CD4-positive, alpha-beta memory T cell (primary cell): ENCODE measurements around the gene WNT5A. TPM values are rescaled to one million over a fixed set of nuclear protein-coding genes. Genes with fewer than 3 reads are reported as not detected.

Experiments
- CTCF ChIA-PET: fragments of 350-600 bp; sonication (Branson Sonifier 250); formaldehyde crosslinking; loops from one replicate; lab custom pipeline; 2021; ENCODE audit warnings: inconsistent platforms; ENCODE audit not compliant: partially characterized antibody; lab: Charles Lee
- POLR2A ChIA-PET: fragments of 350-600 bp; sonication (Branson Sonifier 250); formaldehyde crosslinking; loops from one replicate; lab custom pipeline; 2021; ENCODE audit not compliant: partially characterized antibody; lab: Charles Lee
- DNase-seq, 5 donors: peaks; one replicate each; pipeline versions ENCODE4 v3.0.0 to v3.0.0-alpha.2; 2020 to 2022; ENCODE audit warnings: mixed read lengths in 1 of 5
- H3K27ac ChIP-seq: one replicate; pipeline ENCODE4 v1.7.0; 2013; ENCODE audit warnings: low read depth, low read length
- H3K27me3 ChIP-seq: 2 replicates; pipeline ENCODE4 v1.7.0; 2013; ENCODE audit warnings: mild to moderate bottlenecking, low read length, moderate library complexity; ENCODE audit not compliant: insufficient read depth
- H3K36me3 ChIP-seq: 2 replicates; pipeline ENCODE4 v1.7.0; 2013; ENCODE audit warnings: mild to moderate bottlenecking, low read length, moderate library complexity; ENCODE audit not compliant: insufficient read depth
- H3K4me1 ChIP-seq: 2 replicates; pipeline ENCODE4 v1.7.0; 2013; ENCODE audit warnings: mild to moderate bottlenecking, low read length, moderate library complexity; ENCODE audit not compliant: insufficient read depth
- H3K4me3 ChIP-seq, 2 donors: one replicate each; pipeline ENCODE4 v1.7.0; 2013; ENCODE audit warnings: low read length in 2 of 2, mild to moderate bottlenecking in 1 of 2
- H3K9me3 ChIP-seq, 2 donors: one replicate each; pipeline ENCODE4 v1.7.0; 2013; ENCODE audit warnings: low read length in 2 of 2, control low read depth in 1 of 2; ENCODE audit not compliant: control insufficient read depth in 1 of 2
- H3K27ac Mint-ChIP-seq, 7 donors: one replicate each; pipeline ENCODE4 v1.8.0; 2020 to 2021; ENCODE audit warnings: mixed read lengths in 7 of 7, mild to moderate bottlenecking in 6 of 7, inconsistent platforms in 3 of 7, moderate library complexity in 3 of 7
- H3K27me3 Mint-ChIP-seq, 2 donors: one replicate each; pipeline ENCODE4 v1.8.0; 2020 to 2021; ENCODE audit warnings: mixed read lengths in 2 of 2
- H3K36me3 Mint-ChIP-seq, 2 donors: one replicate each; pipeline ENCODE4 v1.8.0; 2020 to 2021; ENCODE audit warnings: mixed read lengths in 2 of 2, inconsistent platforms in 1 of 2, mild to moderate bottlenecking in 1 of 2
- H3K4me1 Mint-ChIP-seq, 4 donors: one replicate each; pipeline ENCODE4 v1.8.0; 2020 to 2021; ENCODE audit warnings: mixed read lengths in 4 of 4, mild to moderate bottlenecking in 1 of 4
- H3K4me3 Mint-ChIP-seq, 8 donors: one replicate each; pipeline ENCODE4 v1.8.0; 2020 to 2021; ENCODE audit warnings: mixed read lengths in 8 of 8, mild to moderate bottlenecking in 7 of 8, moderate library complexity in 6 of 8, inconsistent platforms in 3 of 8
- H3K9me3 Mint-ChIP-seq, 8 donors: one replicate each; pipeline ENCODE4 v1.8.0; 2020 to 2021; ENCODE audit warnings: mixed read lengths in 8 of 8, mild to moderate bottlenecking in 5 of 8, inconsistent platforms in 3 of 8, moderate library complexity in 1 of 8
- intact Hi-C: fragments of 100-400 bp; cut with micrococcal nuclease; formaldehyde crosslinking; loops from one replicate; pipeline ENCODE4 v1.15.1; 2023
- polyA plus RNA-seq, 2 donors: library from polyadenylated mRNA; unstranded; fragments of 300-500 nt; fragmentation: Illumina TruSeq; gene quantifications; one replicate each; pipeline ENCODE4 v1.2.3, GENCODE V29; 2021
- total RNA-seq, 2 experiments: library from RNA; stranded (reverse); gene quantifications; one replicate each; pipeline ENCODE4 v1.2.3, GENCODE V29; 2021

The WNT5A gene
- total and polyA plus RNA-seq, 4 experiments from 2014 or later, result 0.06 TPM; not detected in 3

- H3K27ac Mint-ChIP-seq, result no peak overlapping the region
- ChIA-PET POLR2A (no interaction called here), CTCF (no interaction called here)
- H3K9me3 ChIP-seq, result no peaks in the 10 kb centered on the region
- H3K4me3 ChIP-seq, result no peak overlapping the region
- no peaks in the 10 kb centered on the region for H3K36me3 ChIP-seq
- H3K27me3 Mint-ChIP-seq, result peaks cover 19 to 24% of the 10 kb centered on the region in 2 donors
- H3K27ac ChIP-seq, result no peak overlapping the region
- H3K4me1 Mint-ChIP-seq, result peaks cover 5 to 20% (median 9%) of the 10 kb centered on the region in 4 donors
- H3K4me3 Mint-ChIP-seq, result no peak overlapping the region
- no peaks in the 10 kb centered on the region for H3K36me3 Mint-ChIP-seq
- H3K27me3 ChIP-seq, result peaks cover 9% of the 10 kb centered on the region
- H3K4me1 ChIP-seq, result no peaks in the 10 kb centered on the region
- H3K9me3 Mint-ChIP-seq, result peaks cover 0 to 10% (median under 1%) of the 10 kb centered on the region in 8 donors
- intact Hi-C loops, result no loop called here
- DNase-seq, result no peak
These were observed 4.2 kb upstream of the WNT5A start for GRCh38 chr3:55491296-55491816.

GRCh38 chr3:55490276-55490913 lies 3.3 kb upstream of the WNT5A start:
- H3K27ac Mint-ChIP-seq, result no peak overlapping the region
- peaks cover 24 to 32% of the 10 kb centered on the region in 2 donors for H3K27me3 Mint-ChIP-seq
- H3K36me3 Mint-ChIP-seq, result peaks cover 0 to 4% of the 10 kb centered on the region in 2 donors
- POLR2A ChIA-PET, result no interaction called here
- H3K27me3 ChIP-seq, result peaks cover 9% of the 10 kb centered on the region
- no peaks in the 10 kb centered on the region for H3K36me3 ChIP-seq
- H3K27ac ChIP-seq, result no peak overlapping the region
- H3K4me3 ChIP-seq, result no peak overlapping the region
- no peak for DNase-seq
- H3K9me3 ChIP-seq, result no peaks in the 10 kb centered on the region
- CTCF ChIA-PET, result no interaction called here
- peaks cover 10 to 26% (median 11%) of the 10 kb centered on the region in 4 donors for H3K4me1 Mint-ChIP-seq
- H3K4me3 Mint-ChIP-seq, result no peak overlapping the region
- intact Hi-C loops, result no loop called here
- H3K4me1 ChIP-seq, result no peaks in the 10 kb centered on the region
- peaks cover 0 to 13% (median 3%) of the 10 kb centered on the region in 8 donors for H3K9me3 Mint-ChIP-seq

- ChIA-PET POLR2A (no interaction called here), CTCF (no interaction called here)
- H3K9me3 ChIP-seq, result no peaks in the 10 kb centered on the region
- H3K27ac ChIP-seq, result no peak overlapping the region
- H3K36me3 Mint-ChIP-seq, result peaks cover 0 to 5% of the 10 kb centered on the region in 2 donors
- no peak overlapping the region for H3K4me3 ChIP-seq
- H3K9me3 Mint-ChIP-seq, result peaks cover 0 to 13% (median 2%) of the 10 kb centered on the region in 8 donors
- DNase-seq, result peak in 1 of 5 donors; percentile 37
- peaks cover 10% of the 10 kb centered on the region for H3K27me3 ChIP-seq
- no peaks in the 10 kb centered on the region for H3K4me1 ChIP-seq
- peaks cover 26 to 34% of the 10 kb centered on the region in 2 donors for H3K27me3 Mint-ChIP-seq
- no peak overlapping the region for H3K27ac Mint-ChIP-seq
- intact Hi-C loops, result no loop called here
- H3K4me1 Mint-ChIP-seq, result peaks cover 10 to 29% (median 12%) of the 10 kb centered on the region in 4 donors
- no peaks in the 10 kb centered on the region for H3K36me3 ChIP-seq
- H3K4me3 Mint-ChIP-seq, result peak overlapping the region in 2 of 8 donors; percentile 52 to 54
These were observed 2.7 kb upstream of the WNT5A start for GRCh38 chr3:55489798-55490132.

- Mint-ChIP-seq H3K4me1 (peaks cover 10 to 35% (median 12%) of the 10 kb centered on the region in 4 donors), H3K27ac (no peak overlapping the region), H3K4me3 (peak overlapping the region in 2 of 8 donors; percentile 23 to 46), H3K36me3 (peaks cover 0 to 5% of the 10 kb centered on the region in 2 donors), H3K9me3 (peaks cover 0 to 16% (median 2%) of the 10 kb centered on the region in 8 donors), H3K27me3 (peaks cover 35 to 43% of the 10 kb centered on the region in 2 donors)
- Histone ChIP-seq H3K9me3 (no peaks in the 10 kb centered on the region), H3K4me3 (no peak overlapping the region), H3K4me1 (no peaks in the 10 kb centered on the region), H3K27me3 (peaks cover 20% of the 10 kb centered on the region), H3K27ac (no peak overlapping the region), H3K36me3 (no peaks in the 10 kb centered on the region)
- no peak for DNase-seq
- ChIA-PET CTCF (no interaction called here), POLR2A (no interaction called here)
- intact Hi-C loops, result no loop called here
These were observed 1.4 kb upstream of the WNT5A start for GRCh38 chr3:55488398-55489055.

- Mint-ChIP-seq H3K4me1 (peaks cover 10 to 39% (median 12%) of the 10 kb centered on the region in 4 donors), H3K9me3 (peaks cover 0 to 16% (median 2%) of the 10 kb centered on the region in 8 donors), H3K27me3 (peaks cover 41 to 52% of the 10 kb centered on the region in 2 donors), H3K4me3 (peak overlapping the region in 5 of 8 donors; percentile 25 to 65 (median 31)), H3K36me3 (peaks cover 0 to 5% of the 10 kb centered on the region in 2 donors), H3K27ac (no peak overlapping the region)
- ChIA-PET POLR2A (no interaction called here), CTCF (no interaction called here)
- Histone ChIP-seq H3K4me1 (no peaks in the 10 kb centered on the region), H3K27me3 (peaks cover 20% of the 10 kb centered on the region), H3K27ac (no peak overlapping the region), H3K36me3 (no peaks in the 10 kb centered on the region), H3K9me3 (no peaks in the 10 kb centered on the region), H3K4me3 (no peak overlapping the region)
- no peak for DNase-seq
- intact Hi-C loops, result no loop called here
These were observed 505 bp upstream of the WNT5A start for GRCh38 chr3:55487381-55488241.

- POLR2A ChIA-PET, result no interaction called here
- Mint-ChIP-seq H3K4me1 (peaks cover 10 to 39% (median 12%) of the 10 kb centered on the region in 4 donors), H3K4me3 (peak overlapping the region in 5 of 8 donors; percentile 10 to 69 (median 35)), H3K9me3 (peaks cover 0 to 17% (median 2%) of the 10 kb centered on the region in 8 donors), H3K27ac (no peak overlapping the region), H3K36me3 (peaks cover 0 to 5% of the 10 kb centered on the region in 2 donors), H3K27me3 (peaks cover 47 to 54% of the 10 kb centered on the region in 2 donors)
- H3K27me3 ChIP-seq, result peaks cover 20% of the 10 kb centered on the region
- intact Hi-C loops, result no loop called here
- no peak overlapping the region for H3K4me3 ChIP-seq
- no peak for DNase-seq
- CTCF ChIA-PET, result no interaction called here
- H3K36me3 ChIP-seq, result no peaks in the 10 kb centered on the region
- no peak overlapping the region for H3K27ac ChIP-seq
- no peaks in the 10 kb centered on the region for H3K9me3 ChIP-seq
- no peaks in the 10 kb centered on the region for H3K4me1 ChIP-seq
These were observed 827 bp downstream of the WNT5A start for GRCh38 chr3:55486101-55486856.
